PFSK-1 (cell line): ENCODE results near the gene S1PR2.

Source experiments
- POLR2AphosphoS5 ChIP-seq: IDR thresholded peaks from 2 replicates; pipeline ENCODE4 v1.6.1; 2012; ENCODE audit warnings: low read depth, mild to moderate bottlenecking, control low read depth, low read length, moderate library complexity
- TF ChIP-seq, protein P1 (sequence below), 2 experiments: IDR thresholded peaks; 2 replicates each; pipeline versions ENCODE4 v1.6.1 to v1.8.0; 2011 to 2012; ENCODE audit warnings: low read depth in 2 of 2, low read length in 2 of 2, control low read depth in 1 of 2, inconsistent platforms in 1 of 2, mild to moderate bottlenecking in 1 of 2, moderate library complexity in 1 of 2; ENCODE audit not compliant: insufficient read depth in 1 of 2

DNA sequence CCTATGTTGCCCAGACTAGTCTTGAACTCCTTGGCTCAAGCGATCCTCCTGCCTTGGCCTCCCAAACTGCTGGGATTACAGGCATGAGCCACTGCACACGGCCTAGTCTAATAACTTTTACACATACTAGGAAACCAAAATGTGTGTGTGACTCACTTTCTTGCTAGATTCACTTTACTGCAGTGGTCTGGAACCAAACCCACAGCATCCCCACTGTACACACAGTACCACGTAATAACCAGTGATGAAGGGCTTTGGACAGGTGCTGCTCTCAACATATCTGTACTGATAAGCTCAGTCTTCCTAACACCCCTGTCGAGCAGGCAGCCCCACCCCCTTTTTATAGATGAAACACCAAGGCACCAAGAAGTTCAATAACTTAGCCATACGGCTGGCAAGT lies 41.5 kb downstream of the S1PR2 start:
- TF ChIP-seq POLR2AphosphoS5 = no peak
- TF ChIP-seq, protein P1, sequence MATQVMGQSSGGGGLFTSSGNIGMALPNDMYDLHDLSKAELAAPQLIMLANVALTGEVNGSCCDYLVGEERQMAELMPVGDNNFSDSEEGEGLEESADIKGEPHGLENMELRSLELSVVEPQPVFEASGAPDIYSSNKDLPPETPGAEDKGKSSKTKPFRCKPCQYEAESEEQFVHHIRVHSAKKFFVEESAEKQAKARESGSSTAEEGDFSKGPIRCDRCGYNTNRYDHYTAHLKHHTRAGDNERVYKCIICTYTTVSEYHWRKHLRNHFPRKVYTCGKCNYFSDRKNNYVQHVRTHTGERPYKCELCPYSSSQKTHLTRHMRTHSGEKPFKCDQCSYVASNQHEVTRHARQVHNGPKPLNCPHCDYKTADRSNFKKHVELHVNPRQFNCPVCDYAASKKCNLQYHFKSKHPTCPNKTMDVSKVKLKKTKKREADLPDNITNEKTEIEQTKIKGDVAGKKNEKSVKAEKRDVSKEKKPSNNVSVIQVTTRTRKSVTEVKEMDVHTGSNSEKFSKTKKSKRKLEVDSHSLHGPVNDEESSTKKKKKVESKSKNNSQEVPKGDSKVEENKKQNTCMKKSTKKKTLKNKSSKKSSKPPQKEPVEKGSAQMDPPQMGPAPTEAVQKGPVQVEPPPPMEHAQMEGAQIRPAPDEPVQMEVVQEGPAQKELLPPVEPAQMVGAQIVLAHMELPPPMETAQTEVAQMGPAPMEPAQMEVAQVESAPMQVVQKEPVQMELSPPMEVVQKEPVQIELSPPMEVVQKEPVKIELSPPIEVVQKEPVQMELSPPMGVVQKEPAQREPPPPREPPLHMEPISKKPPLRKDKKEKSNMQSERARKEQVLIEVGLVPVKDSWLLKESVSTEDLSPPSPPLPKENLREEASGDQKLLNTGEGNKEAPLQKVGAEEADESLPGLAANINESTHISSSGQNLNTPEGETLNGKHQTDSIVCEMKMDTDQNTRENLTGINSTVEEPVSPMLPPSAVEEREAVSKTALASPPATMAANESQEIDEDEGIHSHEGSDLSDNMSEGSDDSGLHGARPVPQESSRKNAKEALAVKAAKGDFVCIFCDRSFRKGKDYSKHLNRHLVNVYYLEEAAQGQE (IDR thresholded peaks at IDR 0.05; ENCODE audit: insufficient read depth in 1 of 2, low read depth in 2 of 2, low read length in 2 of 2) = no peak
